ENCODE measurements around the gene SPEN.

DNA sequence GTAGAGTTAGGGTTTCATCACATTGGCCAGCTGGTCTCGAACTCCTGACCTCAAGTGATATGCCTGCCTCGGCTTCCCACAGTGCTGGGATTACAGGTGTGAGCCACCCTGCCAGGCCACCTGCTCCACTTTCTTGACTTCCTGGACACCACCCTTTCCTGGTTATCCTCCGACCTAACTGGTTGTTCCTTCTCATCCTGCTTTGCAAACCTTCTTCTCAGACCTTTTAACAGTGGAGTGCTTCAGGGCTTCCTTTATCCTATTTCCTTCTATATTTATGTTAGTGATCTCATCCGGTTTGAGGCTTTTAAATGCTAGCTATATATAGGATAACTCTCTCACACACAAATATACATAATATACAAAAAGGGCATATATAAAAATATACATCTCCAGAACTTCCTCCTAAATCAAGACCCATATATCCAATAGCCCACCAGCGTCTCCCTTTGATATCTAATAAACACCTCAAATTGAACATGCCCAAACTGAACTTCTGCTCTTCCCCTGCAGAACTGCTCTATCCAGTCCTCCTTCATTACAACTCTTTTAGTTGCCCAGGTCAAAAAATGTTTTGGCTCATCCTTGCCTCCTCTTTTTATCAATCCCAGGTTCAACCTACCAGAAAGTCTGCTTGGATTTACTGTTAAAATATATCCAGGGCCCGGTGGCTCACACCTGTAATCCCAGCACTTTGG, 20.5 kb upstream of the SPEN start:
- TF ChIP-seq, protein P1, sequence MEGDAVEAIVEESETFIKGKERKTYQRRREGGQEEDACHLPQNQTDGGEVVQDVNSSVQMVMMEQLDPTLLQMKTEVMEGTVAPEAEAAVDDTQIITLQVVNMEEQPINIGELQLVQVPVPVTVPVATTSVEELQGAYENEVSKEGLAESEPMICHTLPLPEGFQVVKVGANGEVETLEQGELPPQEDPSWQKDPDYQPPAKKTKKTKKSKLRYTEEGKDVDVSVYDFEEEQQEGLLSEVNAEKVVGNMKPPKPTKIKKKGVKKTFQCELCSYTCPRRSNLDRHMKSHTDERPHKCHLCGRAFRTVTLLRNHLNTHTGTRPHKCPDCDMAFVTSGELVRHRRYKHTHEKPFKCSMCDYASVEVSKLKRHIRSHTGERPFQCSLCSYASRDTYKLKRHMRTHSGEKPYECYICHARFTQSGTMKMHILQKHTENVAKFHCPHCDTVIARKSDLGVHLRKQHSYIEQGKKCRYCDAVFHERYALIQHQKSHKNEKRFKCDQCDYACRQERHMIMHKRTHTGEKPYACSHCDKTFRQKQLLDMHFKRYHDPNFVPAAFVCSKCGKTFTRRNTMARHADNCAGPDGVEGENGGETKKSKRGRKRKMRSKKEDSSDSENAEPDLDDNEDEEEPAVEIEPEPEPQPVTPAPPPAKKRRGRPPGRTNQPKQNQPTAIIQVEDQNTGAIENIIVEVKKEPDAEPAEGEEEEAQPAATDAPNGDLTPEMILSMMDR (optimal IDR thresholded peaks at IDR 0.05 in 1 of 3, IDR thresholded peaks at IDR 0.05 in 1 of 3, conservative IDR thresholded peaks at IDR 0.05 in 1 of 3; ENCODE audit: extremely low read depth in 1 of 3, insufficient read depth in 2 of 3, low read length in 3 of 3) = no peak
- no peak for TF ChIP-seq EZH2 (IDR thresholded peaks at IDR 0.05; ENCODE audit: low read length)

Measured in keratinocyte (primary cell).